GM12878 (cell line): ENCODE results near the gene GTPBP4. TPM values are rescaled to one million over a fixed set of nuclear protein-coding genes. Genes with fewer than 3 reads are reported as not detected.

ENCODE experiments used
- ATAC-seq: fragments of 200-7000 bp; cut with Tn5 transposase; 3 replicates; pipeline ENCODE4 v1.9.1; 2020; ENCODE audit warnings: mild to moderate bottlenecking, moderate library complexity
- BruUV-seq: library from RNA; stranded (reverse); fragments of 400-500 nt; replicated peaks from 2 replicates; lab custom pipeline; 2021; lab: Mats Ljungman, UMichigan
- CTCF ChIA-PET: fragments of 300-600 bp; sonication (Branson Sonifier 250); formaldehyde crosslinking; extraction: SDS; loops from one replicate; lab custom pipeline; 2021; ENCODE audit warnings: inconsistent platforms; lab: Yijun Ruan, JAX
- POLR2A ChIA-PET: fragments of 350-600 bp; formaldehyde crosslinking; extraction: SDS; loops from one replicate; lab custom pipeline; 2021; ENCODE audit warnings: inconsistent platforms; lab: Charles Lee
- RAD21 ChIA-PET: fragments of 300-600 bp; sonication (Branson Sonifier 250); formaldehyde crosslinking; loops from one replicate; lab custom pipeline; 2023; ENCODE audit warnings: antibody characterized with exemption; ENCODE audit not compliant: unreplicated experiment; lab: Charles Lee
- SMC1A ChIA-PET: fragments of 300-600 bp; sonication (Branson Sonifier 250); formaldehyde crosslinking; loops from one replicate; lab custom pipeline; 2023; ENCODE audit not compliant: unreplicated experiment, uncharacterized antibody; lab: Charles Lee
- DNase-seq: peaks from one replicate; pipeline ENCODE4 v3.0.0-alpha.2; 2011; ENCODE audit warnings: low read depth, low spot score
- FAIRE-seq: peaks from 3 replicates; lab custom pipeline; 2011; peaks lifted over from hg19 to GRCh38; lab: Jason Lieb, UNC
- H2AFZ ChIP-seq: 2 replicates; pipeline ENCODE4 v1.6.0; 2011; ENCODE audit warnings: low read depth, low read length, control low read depth; ENCODE audit not compliant: control insufficient read depth
- H3K27ac ChIP-seq: 2 replicates; pipeline ENCODE4 v1.5.1; 2011; ENCODE audit warnings: control low read depth; ENCODE audit not compliant: control insufficient read depth, insufficient read depth
- H3K27me3 ChIP-seq, 2 experiments: replicated peaks in 1 of 2; 2 replicates each; pipeline versions ENCODE4 v1.6.0 to v1.6.1; 2011; ENCODE audit warnings: low read length in 1 of 2; ENCODE audit not compliant: control insufficient read depth in 2 of 2, insufficient read depth in 2 of 2
- H3K36me3 ChIP-seq, 2 experiments: 2 replicates each; pipeline ENCODE4 v1.5.1; 2011; ENCODE audit warnings: low read length in 1 of 2; ENCODE audit not compliant: control insufficient read depth in 2 of 2, insufficient read depth in 2 of 2
- H3K4me1 ChIP-seq: 2 replicates; pipeline ENCODE4 v1.6.1; 2011; ENCODE audit warnings: mild to moderate bottlenecking, low read length, moderate library complexity, mixed read lengths; ENCODE audit not compliant: control insufficient read depth, insufficient read depth
- H3K4me2 ChIP-seq: 2 replicates; pipeline ENCODE4 v1.6.0; 2011; ENCODE audit warnings: control low read depth; ENCODE audit not compliant: control insufficient read depth, insufficient read depth
- H3K4me3 ChIP-seq: fragments of 200-600 bp; sonication (generic); 2 replicates; pipeline ENCODE4 v1.5.1; 2016
- H3K79me2 ChIP-seq: 2 replicates; pipeline ENCODE4 v1.6.0; 2011; ENCODE audit warnings: low read length; ENCODE audit not compliant: control insufficient read depth, insufficient read depth
- H3K9ac ChIP-seq: 2 replicates; pipeline ENCODE4 v1.8.0; 2011; ENCODE audit warnings: low read length, control low read depth, mixed read lengths; ENCODE audit not compliant: control insufficient read depth, insufficient read depth
- H3K9me3 ChIP-seq: replicated peaks from 3 replicates; pipeline ENCODE4 v1.5.1; 2011; ENCODE audit warnings: mild to moderate bottlenecking, low read length; ENCODE audit not compliant: control insufficient read depth, insufficient read depth
- H4K20me1 ChIP-seq: 2 replicates; pipeline ENCODE4 v1.6.0; 2011; ENCODE audit not compliant: control insufficient read depth, insufficient read depth
- BACH1 ChIP-seq: fragments of 450-650 bp; IDR thresholded peaks from 2 replicates; pipeline ENCODE4 v1.6.1; 2017; ENCODE audit warnings: mild to moderate bottlenecking, borderline replicate concordance
- FOXM1 ChIP-seq: IDR thresholded peaks from 2 replicates; pipeline ENCODE4 v1.6.1; 2012; ENCODE audit warnings: low read depth, mild to moderate bottlenecking, inconsistent platforms, low read length, moderate library complexity
- LARP7 ChIP-seq: fragments of 450-650 bp; IDR thresholded peaks from 2 replicates; pipeline ENCODE4 v1.6.1; 2017; ENCODE audit warnings: mild to moderate bottlenecking
- NR2F1 ChIP-seq: fragments of 450-650 bp; conservative IDR thresholded peaks from 2 replicates; pipeline ENCODE4 v1.6.1; 2017; ENCODE audit warnings: mild to moderate bottlenecking
- SREBF1 ChIP-seq: IDR thresholded peaks from 2 replicates; pipeline ENCODE4 v1.6.1; 2012; ENCODE audit warnings: mild to moderate bottlenecking, low read length
- STAT3 ChIP-seq: IDR thresholded peaks from 2 replicates; pipeline ENCODE4 v1.6.1; 2011; ENCODE audit warnings: low read depth, low read length, improper control_type of control experiment
- ZBED1 ChIP-seq: IDR thresholded peaks from 2 replicates; pipeline ENCODE4 v1.6.1; 2016; ENCODE audit warnings: borderline replicate concordance
- ZNF384 ChIP-seq: IDR thresholded peaks from 2 replicates; pipeline ENCODE4 v1.6.1; 2012; ENCODE audit warnings: low read depth, mild to moderate bottlenecking, low read length, improper control_type of control experiment, borderline replicate concordance
- WGBS: methylation state at CpG from one replicate; pipeline ENCODE4 v1.1.6; 2016; ENCODE audit warnings: low lambda C conversion rate; ENCODE audit not compliant: insufficient replicate concordance, insufficient coverage; ENCODE audit errors: missing lambda C conversion rate; 5-methylcytosine and 5-hydroxymethylcytosine counted together
- in situ Hi-C: fragments of 300-500 bp; cut with MboI; formaldehyde crosslinking; loops from 9 replicates; pipeline ENCODE4 v1.14.3; 2018; ENCODE audit warnings: mixed read lengths
- intact Hi-C: fragments of 100-400 bp; cut with micrococcal nuclease; formaldehyde crosslinking; loops from one replicate; pipeline ENCODE4 v1.14.2; 2022; ENCODE audit not compliant: unreplicated experiment
- polyA plus RNA-seq, 11 experiments: library from polyadenylated mRNA; depleted of rRNA in 4 of 11; unstranded in 6 of 11; stranded (reverse) in 5 of 11; fragments of >200 nt; fragmentation: Nextera tagmentation in 4 of 11; fragmentation: Illumina TruSeq in 1 of 11; extraction: Ambion mirVana in 4 of 11; extraction: Trizol in 1 of 11; gene quantifications; 1 replicate in 1 of 11; 2 replicates in 10 of 11; pipeline versions ENCODE4 v1.2.1 to v1.2.3, GENCODE V29; 2011 to 2016; ENCODE audit warnings: inconsistent platforms in 2 of 11, missing spikeins in 2 of 11, low read depth in 1 of 11
- total RNA-seq, 4 experiments: library from RNA; depleted of rRNA in 3 of 4; stranded (reverse); fragments of >200 nt in 3 of 4; fragmentation: Illumina TruSeq in 1 of 4; extraction: Trizol in 1 of 4; gene quantifications; 2 replicates each; pipeline versions ENCODE4 v1.2.1 to v1.2.3, GENCODE V29; 2013 to 2021
- TF ChIP-seq, protein P1 (sequence below): fragments of 450-650 bp; IDR thresholded peaks from 2 replicates; pipeline ENCODE4 v1.6.1; 2017; ENCODE audit warnings: antibody characterized with exemption, mild to moderate bottlenecking, moderate library complexity
- TF ChIP-seq, protein P2 (sequence below): IDR thresholded peaks from 2 replicates; pipeline ENCODE4 v1.6.1; 2011; ENCODE audit warnings: low read depth, mild to moderate bottlenecking, low read length, moderate library complexity, borderline replicate concordance; ENCODE audit errors: extremely low read depth
- TF ChIP-seq, protein P3 (sequence below): IDR thresholded peaks from 2 replicates; pipeline ENCODE4 v1.6.1; 2011; ENCODE audit warnings: mild to moderate bottlenecking, low read depth, low read length, moderate library complexity; ENCODE audit not compliant: insufficient replicate concordance
- TF ChIP-seq, protein P4 (sequence below): fragments of 450-650 bp; formaldehyde crosslinking; IDR thresholded peaks from 2 replicates; pipeline ENCODE4 v1.5.0; 2022; ENCODE audit warnings: mild to moderate bottlenecking, missing genetic modification characterization

GTPBP4 gene
- total and polyA plus RNA-seq, 10 of the 15 experiments (the other 5 are each of a cell fraction or from before 2014, with no cell fraction given): 58.5 to 118 (median 71.4) TPM

DNA sequence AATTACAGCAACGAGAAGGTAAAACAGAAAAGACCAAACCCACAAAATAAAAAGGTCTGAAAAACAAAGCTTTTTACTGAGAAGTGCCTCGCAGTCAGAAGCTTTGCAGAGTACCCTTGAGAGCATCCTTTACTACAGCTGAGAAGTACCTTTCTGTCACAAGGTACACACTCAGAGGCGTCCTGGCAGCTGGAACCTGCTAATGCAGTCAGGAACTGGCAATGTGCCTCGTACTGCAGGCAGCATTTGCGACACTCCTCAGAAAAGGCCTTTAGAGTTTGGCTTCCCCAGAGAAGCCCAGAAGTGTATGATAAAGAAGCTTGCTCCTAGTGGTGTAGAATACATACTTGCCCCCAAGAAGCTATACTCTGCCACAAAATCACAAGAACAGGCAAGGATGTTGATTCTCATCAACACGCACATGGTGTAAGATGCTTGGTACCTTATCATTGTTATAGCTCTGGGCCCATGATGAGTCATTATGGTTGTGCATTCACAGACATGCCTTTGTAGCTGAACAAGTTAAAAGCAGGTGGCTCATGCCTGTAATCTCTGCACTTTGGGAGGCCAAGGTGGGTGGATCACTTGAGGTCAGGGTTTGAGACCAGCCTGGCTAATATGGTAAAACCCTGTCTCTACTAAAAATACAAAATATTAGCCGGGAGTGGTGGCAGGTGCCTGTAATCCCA is 2.0 kb upstream of the GTPBP4 start:
- BruUV-seq: no TSS peak
- ATAC-seq: no peak
- TF ChIP-seq LARP7 (no peak), ZNF384 (no peak), STAT3 (no peak), FOXM1 (no peak), NR2F1 (no peak), SREBF1 (no peak), BACH1 (no peak), ZBED1 (no peak)
- TF ChIP-seq, protein P1, sequence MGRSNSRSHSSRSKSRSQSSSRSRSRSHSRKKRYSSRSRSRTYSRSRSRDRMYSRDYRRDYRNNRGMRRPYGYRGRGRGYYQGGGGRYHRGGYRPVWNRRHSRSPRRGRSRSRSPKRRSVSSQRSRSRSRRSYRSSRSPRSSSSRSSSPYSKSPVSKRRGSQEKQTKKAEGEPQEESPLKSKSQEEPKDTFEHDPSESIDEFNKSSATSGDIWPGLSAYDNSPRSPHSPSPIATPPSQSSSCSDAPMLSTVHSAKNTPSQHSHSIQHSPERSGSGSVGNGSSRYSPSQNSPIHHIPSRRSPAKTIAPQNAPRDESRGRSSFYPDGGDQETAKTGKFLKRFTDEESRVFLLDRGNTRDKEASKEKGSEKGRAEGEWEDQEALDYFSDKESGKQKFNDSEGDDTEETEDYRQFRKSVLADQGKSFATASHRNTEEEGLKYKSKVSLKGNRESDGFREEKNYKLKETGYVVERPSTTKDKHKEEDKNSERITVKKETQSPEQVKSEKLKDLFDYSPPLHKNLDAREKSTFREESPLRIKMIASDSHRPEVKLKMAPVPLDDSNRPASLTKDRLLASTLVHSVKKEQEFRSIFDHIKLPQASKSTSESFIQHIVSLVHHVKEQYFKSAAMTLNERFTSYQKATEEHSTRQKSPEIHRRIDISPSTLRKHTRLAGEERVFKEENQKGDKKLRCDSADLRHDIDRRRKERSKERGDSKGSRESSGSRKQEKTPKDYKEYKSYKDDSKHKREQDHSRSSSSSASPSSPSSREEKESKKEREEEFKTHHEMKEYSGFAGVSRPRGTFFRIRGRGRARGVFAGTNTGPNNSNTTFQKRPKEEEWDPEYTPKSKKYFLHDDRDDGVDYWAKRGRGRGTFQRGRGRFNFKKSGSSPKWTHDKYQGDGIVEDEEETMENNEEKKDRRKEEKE: no peak
- TF ChIP-seq, protein P2, sequence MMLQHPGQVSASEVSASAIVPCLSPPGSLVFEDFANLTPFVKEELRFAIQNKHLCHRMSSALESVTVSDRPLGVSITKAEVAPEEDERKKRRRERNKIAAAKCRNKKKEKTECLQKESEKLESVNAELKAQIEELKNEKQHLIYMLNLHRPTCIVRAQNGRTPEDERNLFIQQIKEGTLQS: no peak
- TF ChIP-seq, protein P3, sequence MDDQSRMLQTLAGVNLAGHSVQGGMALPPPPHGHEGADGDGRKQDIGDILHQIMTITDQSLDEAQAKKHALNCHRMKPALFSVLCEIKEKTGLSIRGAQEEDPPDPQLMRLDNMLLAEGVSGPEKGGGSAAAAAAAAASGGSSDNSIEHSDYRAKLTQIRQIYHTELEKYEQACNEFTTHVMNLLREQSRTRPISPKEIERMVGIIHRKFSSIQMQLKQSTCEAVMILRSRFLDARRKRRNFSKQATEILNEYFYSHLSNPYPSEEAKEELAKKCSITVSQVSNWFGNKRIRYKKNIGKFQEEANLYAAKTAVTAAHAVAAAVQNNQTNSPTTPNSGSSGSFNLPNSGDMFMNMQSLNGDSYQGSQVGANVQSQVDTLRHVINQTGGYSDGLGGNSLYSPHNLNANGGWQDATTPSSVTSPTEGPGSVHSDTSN: no peak
- TF ChIP-seq, protein P4, sequence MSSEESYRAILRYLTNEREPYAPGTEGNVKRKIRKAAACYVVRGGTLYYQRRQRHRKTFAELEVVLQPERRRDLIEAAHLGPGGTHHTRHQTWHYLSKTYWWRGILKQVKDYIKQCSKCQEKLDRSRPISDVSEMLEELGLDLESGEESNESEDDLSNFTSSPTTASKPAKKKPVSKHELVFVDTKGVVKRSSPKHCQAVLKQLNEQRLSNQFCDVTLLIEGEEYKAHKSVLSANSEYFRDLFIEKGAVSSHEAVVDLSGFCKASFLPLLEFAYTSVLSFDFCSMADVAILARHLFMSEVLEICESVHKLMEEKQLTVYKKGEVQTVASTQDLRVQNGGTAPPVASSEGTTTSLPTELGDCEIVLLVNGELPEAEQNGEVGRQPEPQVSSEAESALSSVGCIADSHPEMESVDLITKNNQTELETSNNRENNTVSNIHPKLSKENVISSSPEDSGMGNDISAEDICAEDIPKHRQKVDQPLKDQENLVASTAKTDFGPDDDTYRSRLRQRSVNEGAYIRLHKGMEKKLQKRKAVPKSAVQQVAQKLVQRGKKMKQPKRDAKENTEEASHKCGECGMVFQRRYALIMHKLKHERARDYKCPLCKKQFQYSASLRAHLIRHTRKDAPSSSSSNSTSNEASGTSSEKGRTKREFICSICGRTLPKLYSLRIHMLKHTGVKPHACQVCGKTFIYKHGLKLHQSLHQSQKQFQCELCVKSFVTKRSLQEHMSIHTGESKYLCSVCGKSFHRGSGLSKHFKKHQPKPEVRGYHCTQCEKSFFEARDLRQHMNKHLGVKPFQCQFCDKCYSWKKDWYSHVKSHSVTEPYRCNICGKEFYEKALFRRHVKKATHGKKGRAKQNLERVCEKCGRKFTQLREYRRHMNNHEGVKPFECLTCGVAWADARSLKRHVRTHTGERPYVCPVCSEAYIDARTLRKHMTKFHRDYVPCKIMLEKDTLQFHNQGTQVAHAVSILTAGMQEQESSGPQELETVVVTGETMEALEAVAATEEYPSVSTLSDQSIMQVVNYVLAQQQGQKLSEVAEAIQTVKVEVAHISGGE (CRISPR knock-in tag): no peak

More for the DNA sequence above, 2.0 kb upstream of the GTPBP4 start:
- H4K20me1 ChIP-seq: peaks cover 3% of the 10 kb centered on the region; the same call in 1 of the 2 replicates
- ChIA-PET SMC1A (interaction anchor here (0.7 to 4.5 kb wide), 10 partner anchors 12 to 92 kb away, joined by 3 to 25 read pairs (median 4); no protein-coding TSS in a partner anchor), RAD21 (interaction anchor here (1.1 to 2.3 kb wide), 6 partner anchors 12 to 63 kb away, joined by 3 to 7 read pairs (median 4); partner anchors contain the start of gene IDI1), POLR2A (interaction anchor here (1.0 to 3.5 kb wide), 6 partner anchors 12 to 65 kb away, joined by 3 to 23 read pairs (median 3); partner anchors contain the start of gene IDI1), CTCF (interaction anchor here (0.7 to 1.9 kb wide), 4 partner anchors 8 to 72 kb away, joined by 3 to 5 read pairs (median 3); no protein-coding TSS in a partner anchor)
- DNase-seq (no peak), FAIRE-seq (no peak)
- intact Hi-C loops (loop anchor here (5.0 kb wide), 1 partner anchor 56 kb away; no protein-coding TSS in a partner anchor), in situ Hi-C loops (no loop called here)
- H3K4me1 ChIP-seq: peaks cover 14% of the 10 kb centered on the region
- H3K9ac ChIP-seq: no peak overlapping the region
- WGBS: 79% methylated on average over 7 of the region's 7 CpGs
- H3K4me2 ChIP-seq: no peak overlapping the region
- no peaks in the 10 kb centered on the region; the same call in 2 of the 3 replicates for H3K9me3 ChIP-seq
- H3K27ac ChIP-seq: no peak overlapping the region; the same call in 1 of the 2 replicates
- H3K79me2 ChIP-seq: peaks cover 42% of the 10 kb centered on the region
- no peaks in the 10 kb centered on the region for H3K27me3 ChIP-seq
- H3K36me3 ChIP-seq: peaks cover 3% of the 10 kb centered on the region in 2 experiments; a peak in 3 of 4 replicates
- no peak overlapping the region for H3K4me3 ChIP-seq
- H2AFZ ChIP-seq: no peak overlapping the region
